NCI-H748 treated with DMSO at 0.1 percent for 48 hours (cell line): ENCODE measurements around the gene TBX21.

Experiments used
- DNase-seq: peaks from one replicate; lab custom pipeline; 2025; lab: John Stamatoyannopoulos, UW

TBX21 gene

GRCh38 chr17:47733047-47733673 lies at the start of gene TBX21:
Gene TBX21 (plus strand): TSS chr17:47733236. CDS start chr17:47733455, 219 bp downstream.
- peak; percentile 50 for DNase-seq

GRCh38 chr17:47684025-47684424 lies 49.0 kb upstream of the TBX21 start:
- no peak for DNase-seq

- DNase-seq, result no peak
Observed at GRCh38 chr17:47684535-47685193, 48.4 kb upstream of the TBX21 start.

- DNase-seq, result no peak
Observed at GRCh38 chr17:47685556-47686275, 47.3 kb upstream of the TBX21 start.

- no peak for DNase-seq
Observed at GRCh38 chr17:47686276-47686635, 46.8 kb upstream of the TBX21 start.

- no peak for DNase-seq
Observed at GRCh38 chr17:47686664-47687327, 46.2 kb upstream of the TBX21 start.

- no peak for DNase-seq
Observed at GRCh38 chr17:47687328-47687690, 45.7 kb upstream of the TBX21 start.

- DNase-seq, result no peak
Observed at GRCh38 chr17:47687748-47688147, 45.3 kb upstream of the TBX21 start.

- DNase-seq, result no peak
Observed at GRCh38 chr17:47690121-47690520, 42.9 kb upstream of the TBX21 start.

- no peak for DNase-seq
Observed at GRCh38 chr17:47692137-47692894, 40.7 kb upstream of the TBX21 start.

- no peak for DNase-seq
Observed at GRCh38 chr17:47692895-47693730, 39.9 kb upstream of the TBX21 start.

- peak; percentile 13 for DNase-seq
Observed at GRCh38 chr17:47693731-47694580, 39.1 kb upstream of the TBX21 start, which contains the start of gene TBKBP1. Gene TBKBP1 (plus strand): TSS chr17:47694161. CDS start chr17:47696113, 1,952 bp downstream.

- no peak for DNase-seq
Observed at GRCh38 chr17:47694581-47695428, 38.2 kb upstream of the TBX21 start.

- DNase-seq, result no peak
Observed at GRCh38 chr17:47695429-47696376, 37.3 kb upstream of the TBX21 start.

GRCh38 chr17:47696717-47697642 lies 36.1 kb upstream of the TBX21 start:
- DNase-seq, result no peak

- no peak for DNase-seq
Observed at GRCh38 chr17:47697906-47698711, 34.9 kb upstream of the TBX21 start.
